Measurements from ENCODE around the gene ZBTB7C.

Gene ZBTB7C

GRCh38 chr18:48134609-48135008 lies 274.6 kb downstream of the ZBTB7C start:
- Histone ChIP-seq H3K79me2 (no peaks in the 10 kb centered on the region), H3K4me1 (peaks cover 10% of the 10 kb centered on the region), H3K4me2 (ENCODE audit: low read length) (no peak overlapping the region), H2AFZ (no peak overlapping the region), H3K27ac (no peak overlapping the region), H3K4me3 (ENCODE audit: low read depth, low read length) (no peak overlapping the region), H3K27me3 (ENCODE audit: control insufficient read depth, insufficient read depth, low read length) (no peaks in the 10 kb centered on the region), H3K9ac (no peak overlapping the region), H3K36me3 (ENCODE audit: control insufficient read depth, insufficient read depth, low read length) (no peaks in the 10 kb centered on the region), H3K9me3 (ENCODE audit: control insufficient read depth, low read length) (no peaks in the 10 kb centered on the region)
- no peak for TF ChIP-seq CTCF (IDR thresholded peaks at IDR 0.05)

GRCh38 chr18:48133671-48134251 lies 275.4 kb downstream of the ZBTB7C start:
- Histone ChIP-seq H3K4me3 (ENCODE audit: low read depth, low read length) (no peak overlapping the region), H3K9ac (no peak overlapping the region), H3K4me1 (peaks cover 5% of the 10 kb centered on the region), H3K36me3 (ENCODE audit: control insufficient read depth, insufficient read depth, low read length) (no peaks in the 10 kb centered on the region), H2AFZ (no peak overlapping the region), H3K79me2 (no peaks in the 10 kb centered on the region), H3K27ac (no peak overlapping the region), H3K9me3 (ENCODE audit: control insufficient read depth, low read length) (no peaks in the 10 kb centered on the region), H3K27me3 (ENCODE audit: control insufficient read depth, insufficient read depth, low read length) (no peaks in the 10 kb centered on the region), H3K4me2 (ENCODE audit: low read length) (no peak overlapping the region)
- TF ChIP-seq CTCF (IDR thresholded peaks at IDR 0.05) = no peak

- no peaks in the 10 kb centered on the region for H3K79me2 ChIP-seq
- H3K36me3 ChIP-seq (ENCODE audit: control insufficient read depth, insufficient read depth, low read length) = no peaks in the 10 kb centered on the region
- no peak overlapping the region for H3K9ac ChIP-seq
- H3K9me3 ChIP-seq (ENCODE audit: control insufficient read depth, low read length) = no peaks in the 10 kb centered on the region
- H3K27me3 ChIP-seq (ENCODE audit: control insufficient read depth, insufficient read depth, low read length) = no peaks in the 10 kb centered on the region
- no peak overlapping the region for H2AFZ ChIP-seq
- H3K27ac ChIP-seq = no peak overlapping the region
- no peak overlapping the region for H3K4me3 ChIP-seq (ENCODE audit: low read depth, low read length)
- H3K4me1 ChIP-seq = peaks cover 4% of the 10 kb centered on the region
- no peak for TF ChIP-seq CTCF (IDR thresholded peaks at IDR 0.05)
- no peak overlapping the region for H3K4me2 ChIP-seq (ENCODE audit: low read length)
Observed at GRCh38 chr18:48132797-48133655, 276.2 kb downstream of the ZBTB7C start.

DNA sequence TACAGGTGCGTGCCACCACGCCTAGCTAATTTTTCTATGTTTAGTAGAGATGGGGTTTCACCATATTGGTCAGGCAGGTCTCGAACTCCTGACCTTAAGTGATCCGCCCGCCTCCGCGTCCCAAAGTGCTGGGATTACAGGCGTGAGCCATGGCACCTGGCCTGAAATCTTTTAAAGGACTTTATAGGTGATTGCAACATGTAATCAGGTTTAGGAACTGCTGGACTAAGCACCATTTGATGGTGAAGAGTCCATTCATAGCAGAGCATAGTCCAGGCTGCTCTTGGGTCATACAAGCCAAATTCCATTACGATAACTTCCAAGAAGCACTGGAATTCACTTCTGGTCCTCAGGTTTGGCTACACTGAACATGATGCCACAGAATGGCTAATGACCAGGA lies 278.1 kb downstream of the ZBTB7C start:
- Histone ChIP-seq H2AFZ (no peak overlapping the region), H3K4me3 (ENCODE audit: low read depth, low read length) (no peak overlapping the region), H3K9ac (no peak overlapping the region), H3K4me1 (peaks cover 4% of the 10 kb centered on the region), H3K79me2 (no peaks in the 10 kb centered on the region), H3K27ac (no peak overlapping the region), H3K27me3 (ENCODE audit: control insufficient read depth, insufficient read depth, low read length) (no peaks in the 10 kb centered on the region), H3K4me2 (ENCODE audit: low read length) (no peak overlapping the region), H3K9me3 (ENCODE audit: control insufficient read depth, low read length) (no peaks in the 10 kb centered on the region), H3K36me3 (ENCODE audit: control insufficient read depth, insufficient read depth, low read length) (no peaks in the 10 kb centered on the region)
- TF ChIP-seq CTCF (IDR thresholded peaks at IDR 0.05) = no peak
